ENCODE data around the gene NR2C2.

NR2C2 gene

GRCh38 chr3:15069441-15069840, 122.1 kb downstream of the NR2C2 start:
- ATAC-seq = no peak
- no peak for TF ChIP-seq CREB5 (CRISPR knock-in tag; IDR thresholded peaks at IDR 0.05; ENCODE audit: low read depth)
- TF ChIP-seq ZFP30 (CRISPR knock-in tag; IDR thresholded peaks at IDR 0.05) = no peak

- TF ChIP-seq OSR1 (CRISPR knock-in tag; IDR thresholded peaks at IDR 0.05) (no peak), SNAI2 (CRISPR knock-in tag; IDR thresholded peaks at IDR 0.05) (no peak), PATZ1 (CRISPR knock-in tag; IDR thresholded peaks at IDR 0.05; ENCODE audit: borderline replicate concordance) (no peak), TSHZ2 (CRISPR knock-in tag; IDR thresholded peaks at IDR 0.05) (no peak), CREB5 (CRISPR knock-in tag; IDR thresholded peaks at IDR 0.05; ENCODE audit: low read depth) (no peak), TOX (CRISPR knock-in tag; IDR thresholded peaks at IDR 0.05; ENCODE audit: borderline replicate concordance) (no peak), ZFP30 (CRISPR knock-in tag; IDR thresholded peaks at IDR 0.05) (no peak), TCF4 (CRISPR knock-in tag; IDR thresholded peaks at IDR 0.05; ENCODE audit: borderline replicate concordance) (no peak), ZNF8 (CRISPR knock-in tag; IDR thresholded peaks at IDR 0.05) (no peak), CSDC2 (CRISPR knock-in tag; IDR thresholded peaks at IDR 0.05) (no peak)
- ATAC-seq = no peak
Measured at GRCh38 chr3:15071699-15072098, 124.3 kb downstream of the NR2C2 start.

- no peak for ATAC-seq
- TF ChIP-seq POU6F1 (CRISPR knock-in tag; IDR thresholded peaks at IDR 0.05; ENCODE audit: borderline replicate concordance, low read depth) (no peak), ESRRG (CRISPR knock-in tag; IDR thresholded peaks at IDR 0.05) (no peak), OSR1 (CRISPR knock-in tag; IDR thresholded peaks at IDR 0.05) (no peak), RARB (CRISPR knock-in tag; IDR thresholded peaks at IDR 0.05) (no peak), ZFP30 (CRISPR knock-in tag; IDR thresholded peaks at IDR 0.05) (no peak), ARNTL (CRISPR knock-in tag; IDR thresholded peaks at IDR 0.05; ENCODE audit: borderline replicate concordance, low read depth) (no peak), ZNF70 (CRISPR knock-in tag; IDR thresholded peaks at IDR 0.05) (no peak), ZNF565 (CRISPR knock-in tag; conservative IDR thresholded peaks at IDR 0.05; ENCODE audit: low read depth) (no peak), GLIS3 (CRISPR knock-in tag; IDR thresholded peaks at IDR 0.05) (no peak), PATZ1 (CRISPR knock-in tag; IDR thresholded peaks at IDR 0.05; ENCODE audit: borderline replicate concordance) (no peak), BACH2 (CRISPR knock-in tag; IDR thresholded peaks at IDR 0.05; ENCODE audit: borderline replicate concordance) (no peak), SNAI2 (CRISPR knock-in tag; IDR thresholded peaks at IDR 0.05) (no peak), TOX (CRISPR knock-in tag; IDR thresholded peaks at IDR 0.05; ENCODE audit: borderline replicate concordance) (no peak), ZC3H10 (CRISPR knock-in tag; IDR thresholded peaks at IDR 0.05) (no peak), CSRNP3 (CRISPR knock-in tag; IDR thresholded peaks at IDR 0.05) (no peak), ZFP3 (CRISPR knock-in tag; IDR thresholded peaks at IDR 0.05) (no peak), CREB5 (CRISPR knock-in tag; IDR thresholded peaks at IDR 0.05; ENCODE audit: low read depth) (no peak)
Measured at GRCh38 chr3:15074500-15074899, 127.1 kb downstream of the NR2C2 start.
